ENCODE data around the gene CFAP45. TPM values are rescaled to one million over a fixed set of nuclear protein-coding genes. Genes with fewer than 3 reads are reported as not detected.
"Not testable (repeated sequence)": the region's sequence is repeated elsewhere in the genome, so short reads cannot be mapped to it uniquely, and the experiment has no call there.

The CFAP45 gene
- total and polyA plus RNA-seq, 2 experiments from 2014 or later, result 0.36 TPM; not detected in 1

DNA sequence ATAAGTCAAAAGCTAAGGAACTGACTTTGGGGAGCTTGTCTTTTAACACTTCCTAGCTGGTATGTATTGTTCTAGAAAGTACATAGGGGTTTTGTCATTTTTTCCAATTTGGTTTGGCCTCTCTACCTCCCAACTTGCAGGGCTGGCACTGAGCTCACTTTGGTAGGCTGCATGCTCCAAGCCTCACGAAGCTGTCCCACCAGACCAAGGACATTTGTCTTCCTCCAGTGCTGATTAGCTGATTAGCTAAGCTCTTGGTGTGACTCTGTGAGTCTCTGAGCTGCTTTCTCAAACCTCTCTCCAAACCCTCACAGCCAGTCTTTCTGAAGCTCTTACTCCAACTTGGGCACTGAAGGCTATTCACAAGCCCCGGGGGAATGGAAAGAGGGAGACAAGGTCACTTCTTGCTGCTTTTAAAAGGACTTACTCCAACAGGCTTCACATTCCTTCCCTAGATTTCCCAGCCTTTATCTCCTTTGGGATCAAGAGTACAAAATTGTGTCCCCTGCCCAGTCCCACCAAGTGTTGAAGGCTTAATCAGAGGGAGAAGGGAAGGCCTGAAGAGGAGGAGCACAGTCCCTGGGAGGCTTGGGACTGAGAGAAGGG is 893 bp upstream of the CFAP45 start (continued):
- TF ChIP-seq, protein P1, sequence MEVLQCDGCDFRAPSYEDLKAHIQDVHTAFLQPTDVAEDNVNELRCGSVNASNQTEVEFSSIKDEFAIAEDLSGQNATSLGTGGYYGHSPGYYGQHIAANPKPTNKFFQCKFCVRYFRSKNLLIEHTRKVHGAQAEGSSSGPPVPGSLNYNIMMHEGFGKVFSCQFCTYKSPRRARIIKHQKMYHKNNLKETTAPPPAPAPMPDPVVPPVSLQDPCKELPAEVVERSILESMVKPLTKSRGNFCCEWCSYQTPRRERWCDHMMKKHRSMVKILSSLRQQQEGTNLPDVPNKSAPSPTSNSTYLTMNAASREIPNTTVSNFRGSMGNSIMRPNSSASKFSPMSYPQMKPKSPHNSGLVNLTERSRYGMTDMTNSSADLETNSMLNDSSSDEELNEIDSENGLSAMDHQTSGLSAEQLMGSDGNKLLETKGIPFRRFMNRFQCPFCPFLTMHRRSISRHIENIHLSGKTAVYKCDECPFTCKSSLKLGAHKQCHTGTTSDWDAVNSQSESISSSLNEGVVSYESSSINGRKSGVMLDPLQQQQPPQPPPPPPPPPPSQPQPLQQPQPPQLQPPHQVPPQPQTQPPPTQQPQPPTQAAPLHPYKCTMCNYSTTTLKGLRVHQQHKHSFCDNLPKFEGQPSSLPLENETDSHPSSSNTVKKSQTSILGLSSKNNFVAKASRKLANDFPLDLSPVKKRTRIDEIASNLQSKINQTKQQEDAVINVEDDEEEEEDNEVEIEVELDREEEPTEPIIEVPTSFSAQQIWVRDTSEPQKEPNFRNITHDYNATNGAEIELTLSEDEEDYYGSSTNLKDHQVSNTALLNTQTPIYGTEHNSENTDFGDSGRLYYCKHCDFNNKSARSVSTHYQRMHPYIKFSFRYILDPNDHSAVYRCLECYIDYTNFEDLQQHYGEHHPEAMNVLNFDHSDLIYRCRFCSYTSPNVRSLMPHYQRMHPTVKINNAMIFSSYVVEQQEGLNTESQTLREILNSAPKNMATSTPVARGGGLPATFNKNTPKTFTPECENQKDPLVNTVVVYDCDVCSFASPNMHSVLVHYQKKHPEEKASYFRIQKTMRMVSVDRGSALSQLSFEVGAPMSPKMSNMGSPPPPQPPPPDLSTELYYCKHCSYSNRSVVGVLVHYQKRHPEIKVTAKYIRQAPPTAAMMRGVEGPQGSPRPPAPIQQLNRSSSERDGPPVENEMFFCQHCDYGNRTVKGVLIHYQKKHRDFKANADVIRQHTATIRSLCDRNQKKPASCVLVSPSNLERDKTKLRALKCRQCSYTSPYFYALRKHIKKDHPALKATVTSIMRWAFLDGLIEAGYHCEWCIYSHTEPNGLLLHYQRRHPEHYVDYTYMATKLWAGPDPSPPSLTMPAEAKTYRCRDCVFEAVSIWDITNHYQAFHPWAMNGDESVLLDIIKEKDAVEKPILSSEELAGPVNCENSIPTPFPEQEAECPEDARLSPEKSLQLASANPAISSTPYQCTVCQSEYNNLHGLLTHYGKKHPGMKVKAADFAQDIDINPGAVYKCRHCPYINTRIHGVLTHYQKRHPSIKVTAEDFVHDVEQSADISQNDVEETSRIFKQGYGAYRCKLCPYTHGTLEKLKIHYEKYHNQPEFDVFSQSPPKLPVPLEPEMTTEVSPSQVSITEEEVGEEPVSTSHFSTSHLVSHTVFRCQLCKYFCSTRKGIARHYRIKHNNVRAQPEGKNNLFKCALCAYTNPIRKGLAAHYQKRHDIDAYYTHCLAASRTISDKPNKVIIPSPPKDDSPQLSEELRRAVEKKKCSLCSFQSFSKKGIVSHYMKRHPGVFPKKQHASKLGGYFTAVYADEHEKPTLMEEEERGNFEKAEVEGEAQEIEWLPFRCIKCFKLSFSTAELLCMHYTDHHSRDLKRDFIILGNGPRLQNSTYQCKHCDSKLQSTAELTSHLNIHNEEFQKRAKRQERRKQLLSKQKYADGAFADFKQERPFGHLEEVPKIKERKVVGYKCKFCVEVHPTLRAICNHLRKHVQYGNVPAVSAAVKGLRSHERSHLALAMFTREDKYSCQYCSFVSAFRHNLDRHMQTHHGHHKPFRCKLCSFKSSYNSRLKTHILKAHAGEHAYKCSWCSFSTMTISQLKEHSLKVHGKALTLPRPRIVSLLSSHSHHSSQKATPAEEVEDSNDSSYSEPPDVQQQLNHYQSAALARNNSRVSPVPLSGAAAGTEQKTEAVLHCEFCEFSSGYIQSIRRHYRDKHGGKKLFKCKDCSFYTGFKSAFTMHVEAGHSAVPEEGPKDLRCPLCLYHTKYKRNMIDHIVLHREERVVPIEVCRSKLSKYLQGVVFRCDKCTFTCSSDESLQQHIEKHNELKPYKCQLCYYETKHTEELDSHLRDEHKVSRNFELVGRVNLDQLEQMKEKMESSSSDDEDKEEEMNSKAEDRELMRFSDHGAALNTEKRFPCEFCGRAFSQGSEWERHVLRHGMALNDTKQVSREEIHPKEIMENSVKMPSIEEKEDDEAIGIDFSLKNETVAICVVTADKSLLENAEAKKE (CRISPR knock-in tag; IDR thresholded peaks at IDR 0.05), result no peak

DNA sequence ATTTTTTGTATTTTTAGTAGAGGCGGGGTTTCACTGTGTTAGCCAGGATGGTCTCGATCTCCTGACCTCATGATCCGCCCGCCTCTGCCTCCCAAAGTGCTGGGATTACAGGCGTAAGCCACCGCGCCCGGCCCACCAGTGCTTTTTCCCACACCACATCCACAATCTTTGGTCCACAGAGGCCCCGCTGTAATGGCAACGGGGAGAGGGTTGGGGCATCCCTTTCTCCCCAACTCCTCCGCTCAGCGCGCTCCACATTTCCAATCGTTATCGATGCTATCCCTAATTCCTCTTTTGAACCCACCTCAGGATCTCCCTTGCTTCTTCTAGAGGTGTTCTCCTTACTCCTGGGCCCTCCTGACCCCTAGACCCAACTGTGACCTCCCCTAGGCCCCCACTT is 331 bp downstream of the CFAP45 start:
- H3K4me3 ChIP-seq, result peak overlapping the region; percentile 57; the same call in 1 of the 2 replicates
- H3K9me2 ChIP-seq (ENCODE audit: insufficient read depth), result not testable (repeated sequence)
- peaks cover 15% of the 10 kb centered on the region for H3K4me1 Mint-ChIP-seq

GRCh38 chr1:159898527-159898926 is 1.4 kb downstream of the CFAP45 start:
- no peak for ATAC-seq
- TF ChIP-seq ZNF114 (CRISPR knock-in tag; IDR thresholded peaks at IDR 0.05) (no peak), POLR2AphosphoS5 (IDR thresholded peaks at IDR 0.05; ENCODE audit: low read depth) (no peak), STAT1 (IDR thresholded peaks at IDR 0.05; ENCODE audit: unreplicated experiment) (no peak), CTCF (conservative IDR thresholded peaks at IDR 0.05; ENCODE audit: low read depth in 2 of 2) (no peak), REST (IDR thresholded peaks at IDR 0.05; ENCODE audit: unreplicated experiment) (no peak), EZH2 (IDR thresholded peaks at IDR 0.05; ENCODE audit: low read depth, unreplicated experiment) (no peak), JUNB (IDR thresholded peaks at IDR 0.05; ENCODE audit: unreplicated experiment) (no peak)

More for the DNA sequence above, 331 bp downstream of the CFAP45 start:
- H3K27ac ChIP-seq (ENCODE audit: low read depth); H3K4me3 Mint-ChIP-seq; H2AFZ ChIP-seq; DNase-seq (ENCODE audit: low spot score); H3K27ac Mint-ChIP-seq; H3K36me3 Mint-ChIP-seq (ENCODE audit: low read depth); H3K36me3 ChIP-seq (ENCODE audit: insufficient read depth); H3K9me3 Mint-ChIP-seq; ATAC-seq; H4K20me1 ChIP-seq (replicated peaks; ENCODE audit: insufficient read depth); H3F3A ChIP-seq (replicated peaks; ENCODE audit: low read depth); H3K79me2 ChIP-seq (replicated peaks; ENCODE audit: insufficient read depth): not testable (repeated sequence)
- Histone ChIP-seq H3K4me2 (peak overlapping the region; percentile 68; the same call in 1 of the 2 replicates), H3K27me3 (ENCODE audit: insufficient read depth) (peaks cover 17% of the 10 kb centered on the region), H3K4me1 (ENCODE audit: insufficient read depth) (peaks cover 12% of the 10 kb centered on the region)
- peaks cover 17% of the 10 kb centered on the region for H3K27me3 Mint-ChIP-seq (ENCODE audit: insufficient read depth, low read depth, poor library complexity)

More at GRCh38 chr1:159898527-159898926, 1.4 kb downstream of the CFAP45 start:
- Histone ChIP-seq H3K9me2 (ENCODE audit: insufficient read depth) (no peaks in the 10 kb centered on the region), H3F3A (replicated peaks; ENCODE audit: low read depth) (no peaks in the 10 kb centered on the region), H3K4me1 (ENCODE audit: insufficient read depth) (peaks cover 12% of the 10 kb centered on the region), H3K79me2 (replicated peaks; ENCODE audit: insufficient read depth) (no peaks in the 10 kb centered on the region), H3K27ac (ENCODE audit: low read depth) (no peak overlapping the region), H3K4me2 (no peak overlapping the region), H4K20me1 (replicated peaks; ENCODE audit: insufficient read depth) (no peaks in the 10 kb centered on the region), H2AFZ (no peak overlapping the region), H3K36me3 (ENCODE audit: insufficient read depth) (no peaks in the 10 kb centered on the region), H3K4me3 (no peak overlapping the region), H3K27me3 (ENCODE audit: insufficient read depth) (peaks cover 17% of the 10 kb centered on the region)
- peaks cover 4% of the 10 kb centered on the region; the same call in 2 of the 3 replicates for H3K9me3 Mint-ChIP-seq
- H3K27me3 Mint-ChIP-seq (ENCODE audit: insufficient read depth, low read depth, poor library complexity), result peaks cover 17% of the 10 kb centered on the region
- H3K4me1 Mint-ChIP-seq, result peaks cover 15% of the 10 kb centered on the region
- no peaks in the 10 kb centered on the region for H3K36me3 Mint-ChIP-seq (ENCODE audit: low read depth)
- no peak overlapping the region for H3K4me3 Mint-ChIP-seq
- H3K27ac Mint-ChIP-seq, result no peak overlapping the region
- no peak for DNase-seq (ENCODE audit: low spot score)

Data from GM23338 (cell line).